ENCODE results near the gene FAM193B.

Gene FAM193B

GRCh38 chr5:177500685-177501522 lies 53.5 kb downstream of the FAM193B start:
- DNase-seq (ENCODE audit: low read depth), result peak; percentile 81

DNA sequence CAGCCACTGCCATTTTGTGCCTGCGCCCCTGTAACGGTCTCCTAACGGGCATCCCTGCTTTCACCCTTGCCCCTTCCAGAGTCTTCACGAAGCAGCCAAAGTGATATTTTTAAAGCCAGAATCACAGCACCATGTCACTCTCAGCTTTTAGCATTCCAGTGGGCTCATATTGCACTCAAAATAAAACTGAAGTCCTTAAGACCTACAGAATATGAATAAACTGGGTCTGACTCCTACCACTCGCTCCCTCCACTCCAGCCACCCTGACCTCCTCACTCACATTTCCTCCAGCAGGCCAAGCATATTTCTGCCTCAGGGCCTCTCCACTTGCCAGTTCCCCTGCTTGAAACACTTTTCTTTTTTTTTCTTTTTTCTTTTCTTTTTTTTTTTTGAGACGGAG lies 54.5 kb downstream of the FAM193B start:
- DNase-seq (ENCODE audit: low read depth), result no peak

GRCh38 chr5:177498013-177498787 lies 56.2 kb downstream of the FAM193B start:
- no peak for DNase-seq (ENCODE audit: low read depth)

GRCh38 chr5:177497292-177498012 lies 56.9 kb downstream of the FAM193B start, which contains the start of gene PDLIM7:
Gene PDLIM7, minus strand, starts transcription at chr5:177497604. Its CDS starts 1,092 bp downstream, at chr5:177496512.
- peak; percentile 91 for DNase-seq (ENCODE audit: low read depth)

GRCh38 chr5:177496727-177497291 lies 57.6 kb downstream of the FAM193B start:
- DNase-seq (ENCODE audit: low read depth), result no peak

- no peak for DNase-seq (ENCODE audit: low read depth)
These were observed 58.2 kb downstream of the FAM193B start for GRCh38 chr5:177496070-177496726.

DNA sequence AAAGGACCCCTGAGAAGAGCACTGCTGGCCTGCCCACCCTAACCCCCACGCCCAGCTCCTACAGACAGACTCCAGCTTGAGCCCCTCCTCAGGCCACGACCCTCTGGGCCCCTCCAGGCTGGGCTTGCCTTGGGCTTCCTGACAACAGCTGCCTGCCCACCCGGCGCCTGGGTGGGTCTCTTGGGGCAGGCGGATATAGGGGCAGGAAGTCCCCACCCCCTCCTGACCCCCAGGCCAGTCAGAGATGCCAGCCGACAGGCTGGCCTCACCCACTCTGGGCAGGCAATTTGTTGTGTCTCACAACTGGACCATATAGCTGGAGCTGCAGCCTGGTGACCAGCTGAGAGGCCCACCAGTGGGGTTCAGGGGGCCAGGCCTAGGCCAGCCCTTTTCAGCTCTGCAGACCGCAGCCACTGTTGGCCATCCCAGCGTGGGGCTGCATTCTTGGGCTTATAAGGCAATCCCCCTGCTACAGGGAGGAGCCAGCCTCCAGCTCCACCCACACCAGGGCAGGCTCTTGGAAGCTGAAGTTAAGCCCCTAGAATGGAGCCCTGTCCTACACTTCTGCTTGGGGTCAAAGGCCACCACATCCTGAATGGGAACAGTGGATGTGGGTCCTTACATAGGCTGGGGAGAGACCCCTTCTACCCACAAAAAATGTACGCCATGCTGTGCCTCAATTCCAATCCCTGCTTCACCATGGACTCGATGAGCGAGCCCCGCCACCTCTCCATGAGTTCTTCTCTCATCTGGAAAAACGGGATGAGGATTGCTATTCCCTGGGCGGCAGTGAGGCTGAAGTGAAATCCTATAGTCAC lies 58.9 kb downstream of the FAM193B start:
- DNase-seq (ENCODE audit: low read depth), result no peak

DNA sequence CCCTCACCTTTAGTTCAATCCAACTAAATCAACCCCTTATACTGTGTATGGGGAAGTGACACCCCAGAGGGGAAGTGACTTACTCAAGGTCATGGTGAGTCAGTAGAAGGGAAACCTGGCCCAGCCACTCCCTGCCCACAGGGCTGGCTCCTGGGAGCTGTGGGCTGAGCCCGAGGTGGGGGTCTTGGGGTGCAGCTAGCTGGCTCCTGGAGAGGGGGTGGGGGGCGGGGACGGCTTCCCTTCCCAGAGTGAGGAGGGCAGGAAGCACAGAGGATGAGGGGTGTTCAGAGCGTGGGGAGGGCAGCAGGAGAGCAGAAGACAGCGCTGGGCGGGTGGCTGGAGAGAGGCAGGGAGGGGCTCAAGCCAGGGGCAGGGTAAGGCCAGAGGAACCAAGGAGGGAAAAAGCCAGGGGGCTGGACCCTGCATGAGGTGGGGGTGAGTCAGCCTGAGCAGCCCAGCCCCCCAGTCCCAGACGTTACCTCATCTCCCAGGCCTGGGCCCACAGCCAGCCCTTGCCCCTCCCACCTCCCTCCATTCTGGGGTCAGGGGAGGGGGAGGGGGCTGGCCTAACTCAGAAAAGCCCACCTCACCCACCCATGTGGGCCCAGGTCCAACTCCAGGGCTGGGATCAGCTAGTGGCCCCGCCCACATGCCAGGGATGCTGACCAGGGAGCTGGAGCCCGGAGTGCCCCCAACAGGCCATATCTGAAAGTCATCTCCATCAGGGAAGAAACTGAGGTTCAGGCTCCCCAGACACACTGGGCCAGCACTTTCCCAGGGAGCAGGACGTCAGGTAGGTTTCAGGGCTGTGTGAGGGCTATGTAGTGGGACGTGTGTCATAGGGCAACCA lies 59.8 kb downstream of the FAM193B start:
- DNase-seq (ENCODE audit: low read depth), result no peak

DNA sequence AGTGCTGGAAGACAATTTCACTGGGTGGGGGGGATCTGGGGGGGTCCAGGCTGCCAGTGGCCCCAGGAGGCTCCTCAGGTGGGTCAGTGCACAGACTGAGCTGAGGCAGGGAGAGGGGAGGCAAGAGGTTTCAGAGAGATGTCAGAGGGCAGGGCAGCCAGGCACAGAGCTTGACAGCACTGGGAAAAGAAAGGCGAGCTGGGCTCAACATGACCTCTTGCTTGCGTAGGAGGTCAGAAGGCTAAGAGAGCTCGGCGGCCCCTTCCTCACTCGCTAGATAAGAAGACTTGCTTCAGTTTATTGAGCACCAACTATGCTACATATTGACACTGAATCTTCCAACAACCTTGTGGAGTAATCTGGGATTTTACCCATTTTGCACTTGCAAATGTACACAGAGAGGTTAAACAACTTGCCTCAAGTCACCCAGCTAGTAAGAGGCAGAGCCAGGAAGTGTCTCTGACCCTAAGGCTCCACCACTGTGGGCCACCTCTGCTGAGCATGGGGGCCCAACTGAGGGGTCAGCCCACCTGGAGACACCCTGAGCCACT lies 60.5 kb downstream of the FAM193B start:
- DNase-seq (ENCODE audit: low read depth), result no peak

- DNase-seq (ENCODE audit: low read depth), result no peak
These were observed 61.5 kb downstream of the FAM193B start for GRCh38 chr5:177492841-177493240.

DNA sequence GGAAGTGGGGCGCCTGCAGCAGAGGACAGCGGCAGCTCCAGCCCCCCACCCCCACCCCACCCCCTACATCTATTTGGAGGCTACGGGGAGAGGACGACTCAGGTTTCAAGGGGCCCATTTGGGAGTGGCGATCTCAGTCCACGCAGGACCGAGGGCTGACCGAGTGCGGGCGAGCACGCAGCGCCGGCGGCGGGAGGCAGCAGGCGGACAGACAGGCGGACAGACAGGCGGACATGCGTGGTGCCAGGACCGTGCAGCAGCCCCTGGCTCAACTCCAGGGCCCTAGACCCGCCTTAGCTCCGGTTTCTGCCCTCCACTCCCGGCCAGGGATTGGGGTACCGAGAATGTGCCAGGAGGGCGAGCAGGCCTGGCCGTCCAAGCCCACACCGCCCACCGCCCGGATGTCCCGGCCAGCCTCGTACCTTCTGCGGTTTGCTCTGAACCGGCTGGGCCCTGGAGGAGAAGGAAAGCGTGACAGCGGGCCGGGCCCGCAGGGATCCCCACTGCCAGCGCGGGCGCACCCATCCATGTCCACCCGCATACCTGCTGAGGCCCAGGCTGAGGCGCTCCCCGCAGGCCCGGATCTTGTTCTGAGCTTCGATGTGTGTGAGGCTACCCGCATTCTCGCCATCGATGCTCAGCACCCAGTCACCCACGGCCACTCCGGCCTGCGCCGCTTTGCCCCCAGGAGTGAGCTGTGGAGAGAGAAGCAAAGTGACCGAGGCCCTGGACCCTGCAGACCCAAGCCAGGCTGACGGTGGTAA lies 62.2 kb downstream of the FAM193B start:
- no peak for DNase-seq (ENCODE audit: low read depth)

DNA sequence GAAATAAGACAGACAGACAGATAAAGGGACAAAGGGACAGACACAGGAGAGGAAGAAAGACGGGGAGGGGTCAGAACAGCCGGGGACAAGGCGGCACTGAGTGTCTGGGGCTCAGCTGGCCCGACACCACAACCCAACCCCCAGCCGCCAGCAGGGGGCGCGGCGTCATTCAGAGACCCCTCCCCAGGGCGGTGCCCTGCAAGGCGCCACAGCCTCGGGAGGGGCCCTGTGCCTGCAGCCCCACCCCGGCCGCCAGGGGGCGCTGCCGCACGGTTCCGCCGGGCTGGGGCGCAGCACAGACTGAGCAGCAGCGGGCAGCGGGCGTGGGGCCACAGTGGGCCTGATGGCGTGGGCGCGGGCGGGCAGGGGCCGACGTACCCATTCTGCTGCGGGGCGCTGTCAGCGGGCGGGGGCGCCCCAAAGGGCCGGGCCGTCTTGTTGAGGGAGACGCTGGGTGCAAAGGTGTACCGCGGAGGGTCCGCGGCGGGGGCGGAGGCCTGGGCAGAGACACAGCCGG lies 62.9 kb downstream of the FAM193B start:
- DNase-seq (ENCODE audit: low read depth), result no peak

GRCh38 chr5:177490992-177491391 lies 63.4 kb downstream of the FAM193B start:
- DNase-seq (ENCODE audit: low read depth), result no peak

DNA sequence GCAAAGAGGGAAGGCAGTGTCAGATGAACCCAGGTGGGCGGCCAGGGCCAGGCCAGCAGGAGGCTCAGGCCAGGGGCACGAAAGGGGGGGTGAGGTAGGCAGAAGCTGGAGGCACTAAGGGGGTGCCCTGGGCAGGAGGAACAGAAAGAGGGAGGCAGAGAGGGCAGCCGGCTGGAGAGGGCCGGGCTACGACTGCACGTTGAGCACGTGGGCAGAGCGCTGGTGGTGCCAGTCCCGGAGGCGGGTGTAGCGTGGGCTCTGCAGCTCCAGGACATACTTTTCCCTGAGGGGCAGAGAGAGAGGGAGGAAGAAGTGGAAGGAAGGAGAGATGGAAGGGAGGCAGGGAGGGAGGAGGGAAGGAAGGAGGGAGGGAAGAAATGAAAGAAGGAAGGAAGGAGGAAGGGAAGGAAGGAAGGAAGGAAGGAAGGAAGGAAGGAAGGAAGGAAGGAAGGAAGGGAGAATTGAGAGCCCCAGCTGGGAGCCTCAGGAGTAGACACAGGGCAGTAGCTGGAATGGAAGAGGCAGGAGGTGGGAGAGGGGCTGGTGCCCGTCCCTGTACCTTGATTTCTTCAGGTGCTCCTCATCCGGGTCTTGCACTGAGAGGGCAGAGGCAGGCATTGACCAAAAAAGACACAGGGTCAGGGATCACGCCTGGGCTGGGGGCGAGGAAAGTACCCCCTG lies 63.9 kb downstream of the FAM193B start:
- DNase-seq (ENCODE audit: low read depth), result no peak

DNA sequence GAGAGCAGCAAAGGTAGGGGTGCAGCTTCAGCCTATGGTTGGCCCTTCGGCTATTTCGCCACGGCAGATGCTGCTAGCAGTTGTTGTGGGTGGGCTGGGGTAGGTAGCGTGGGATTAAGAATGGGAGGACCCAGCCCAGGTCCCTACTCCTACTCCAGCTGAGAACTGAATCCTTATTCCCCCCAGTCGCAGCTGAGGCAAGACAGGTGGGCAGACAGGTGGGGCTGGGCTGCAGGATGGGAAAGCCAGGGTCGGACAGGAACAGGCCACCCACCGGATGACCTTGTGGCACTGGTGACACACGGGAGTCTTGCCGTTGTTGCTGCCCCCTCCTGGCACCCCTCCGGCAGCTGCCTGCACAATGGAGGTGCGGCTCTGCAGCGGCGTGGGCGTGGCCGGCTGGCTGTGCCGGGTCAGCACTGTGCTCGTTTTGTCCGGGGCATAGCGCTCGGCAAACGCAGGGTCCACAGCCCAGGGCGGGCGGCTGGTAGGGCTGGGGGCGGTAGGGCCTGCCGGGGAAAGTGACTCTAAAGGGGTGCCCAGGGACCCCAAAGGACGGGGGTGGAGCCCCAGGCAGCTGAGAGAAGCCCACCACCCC lies 65.1 kb downstream of the FAM193B start:
- no peak for DNase-seq (ENCODE audit: low read depth)

GRCh38 chr5:177487975-177488374 lies 66.4 kb downstream of the FAM193B start:
- no peak for DNase-seq (ENCODE audit: low read depth)

DNA sequence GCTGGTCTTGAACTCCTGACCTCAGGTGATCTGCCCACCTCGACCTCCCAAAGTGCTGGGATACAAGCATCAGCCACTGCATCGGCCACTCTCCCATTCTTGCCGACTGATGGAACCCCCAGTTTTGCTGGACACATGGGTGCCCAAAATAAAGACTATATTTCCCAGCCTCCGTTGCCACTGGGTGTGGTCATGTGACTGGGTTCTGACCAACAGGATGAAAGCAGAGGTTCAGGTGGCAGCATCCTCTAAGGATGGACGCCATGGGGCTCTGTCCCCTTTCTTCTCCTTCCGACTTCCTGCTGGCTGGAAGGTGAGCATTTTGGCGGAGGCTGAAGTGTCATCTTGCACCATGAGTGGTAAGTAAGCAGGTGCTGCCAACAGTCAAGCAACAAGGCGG lies 67.2 kb downstream of the FAM193B start:
- DNase-seq (ENCODE audit: low read depth), result no peak
